ENCODE data around the gene CABCOCO1. TPM values are rescaled to one million over a fixed set of nuclear protein-coding genes. Genes with fewer than 3 reads are reported as not detected.

The CABCOCO1 gene
- total RNA-seq, 3 donors from 2014 or later = not detected

DNA sequence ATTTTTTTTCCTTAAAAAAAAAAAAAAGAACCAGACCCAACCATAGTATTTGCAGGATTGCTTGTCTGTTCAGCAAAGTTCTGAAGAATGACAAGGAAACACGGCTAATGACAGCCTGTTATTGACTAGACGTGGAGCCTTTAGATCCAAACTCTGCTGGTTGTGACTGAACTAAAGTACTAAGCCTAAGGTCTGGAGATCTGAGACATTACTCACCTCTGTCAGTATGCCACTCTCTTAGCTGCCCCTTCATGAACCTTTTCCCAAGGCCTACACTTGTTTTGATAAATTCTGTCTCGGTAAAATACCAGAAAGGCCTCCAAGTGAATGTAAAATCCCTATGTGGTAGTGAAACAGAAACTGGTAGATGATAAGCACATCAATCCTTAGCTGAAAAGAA lies 101.0 kb downstream of the CABCOCO1 start:
- no peak overlapping the region for H3K4me3 Mint-ChIP-seq
- no peaks in the 10 kb centered on the region for H3K27me3 Mint-ChIP-seq (ENCODE audit: low read depth)
- peaks cover 16% of the 10 kb centered on the region for H3K4me1 Mint-ChIP-seq (ENCODE audit: low read depth)
- no peaks in the 10 kb centered on the region for H3K9me3 Mint-ChIP-seq
- ATAC-seq (no peak), DNase-seq (no peak)
- no peaks in the 10 kb centered on the region for H3K36me3 Mint-ChIP-seq (ENCODE audit: insufficient read depth)

GRCh38 chr10:61764486-61764885 lies 101.8 kb downstream of the CABCOCO1 start:
- no peak for DNase-seq
- Mint-ChIP-seq H3K4me3 (no peak overlapping the region), H3K4me1 (ENCODE audit: low read depth) (peaks cover 16% of the 10 kb centered on the region), H3K9me3 (no peaks in the 10 kb centered on the region), H3K27me3 (ENCODE audit: low read depth) (no peaks in the 10 kb centered on the region), H3K36me3 (ENCODE audit: insufficient read depth) (no peaks in the 10 kb centered on the region)
- ATAC-seq = no peak

- Mint-ChIP-seq H3K27me3 (ENCODE audit: low read depth) (no peaks in the 10 kb centered on the region), H3K9me3 (no peaks in the 10 kb centered on the region), H3K4me3 (no peak overlapping the region), H3K4me1 (ENCODE audit: low read depth) (peaks cover 16% of the 10 kb centered on the region), H3K36me3 (ENCODE audit: insufficient read depth) (no peaks in the 10 kb centered on the region)
- DNase-seq (no peak), ATAC-seq (no peak)
These were observed 102.7 kb downstream of the CABCOCO1 start for GRCh38 chr10:61765176-61766087.

- Mint-ChIP-seq H3K9me3 (no peaks in the 10 kb centered on the region), H3K4me3 (no peak overlapping the region), H3K4me1 (ENCODE audit: low read depth) (peaks cover 14% of the 10 kb centered on the region), H3K36me3 (ENCODE audit: insufficient read depth) (no peaks in the 10 kb centered on the region), H3K27me3 (ENCODE audit: low read depth) (no peaks in the 10 kb centered on the region)
- no peak for ATAC-seq
- no peak for DNase-seq
These were observed 104.2 kb downstream of the CABCOCO1 start for GRCh38 chr10:61766927-61767326.

DNA sequence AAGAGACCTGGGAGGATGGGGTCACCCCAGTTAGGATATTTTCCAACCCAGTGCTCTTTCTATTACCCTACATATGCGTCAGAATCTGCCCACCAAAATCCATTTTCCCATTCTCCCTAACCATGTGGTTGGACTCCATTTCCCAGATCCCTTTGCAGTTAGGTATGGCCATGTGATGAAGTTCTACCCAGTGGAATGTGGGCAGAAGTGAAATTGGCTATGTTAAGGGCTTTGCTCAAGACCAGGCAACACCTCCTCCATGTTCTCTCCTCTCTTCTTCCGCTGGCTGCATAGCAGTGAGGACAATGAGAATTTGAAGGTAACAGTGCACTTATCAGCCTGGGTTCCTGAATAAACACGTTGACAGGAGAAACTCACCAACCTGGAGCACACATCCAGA lies 111.3 kb downstream of the CABCOCO1 start:
- no peak overlapping the region for H3K4me3 Mint-ChIP-seq
- no peaks in the 10 kb centered on the region for H3K27me3 Mint-ChIP-seq (ENCODE audit: low read depth)
- H3K36me3 Mint-ChIP-seq (ENCODE audit: insufficient read depth) = no peaks in the 10 kb centered on the region
- H3K9me3 Mint-ChIP-seq = no peaks in the 10 kb centered on the region
- DNase-seq (no peak), ATAC-seq (no peak)
- no peaks in the 10 kb centered on the region for H3K4me1 Mint-ChIP-seq (ENCODE audit: low read depth)

DNA sequence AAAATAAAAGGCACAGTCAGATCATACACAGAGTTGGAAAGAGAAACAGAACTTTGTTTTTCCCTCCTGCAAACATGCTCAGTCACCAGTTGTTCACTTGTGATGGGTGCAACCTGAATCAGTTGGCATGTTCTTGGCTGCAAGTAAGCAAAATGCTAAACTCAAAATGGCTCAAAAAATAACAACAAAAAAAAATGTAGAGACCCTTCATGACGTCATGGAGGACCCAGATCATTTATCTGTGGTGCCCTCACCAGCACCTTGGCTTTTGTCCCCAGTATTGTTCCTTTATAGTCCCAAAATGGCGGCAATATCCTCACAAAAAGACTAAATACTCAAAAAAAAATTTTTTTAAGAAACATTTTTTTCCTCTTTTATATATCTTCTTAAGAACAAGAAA lies 112.4 kb downstream of the CABCOCO1 start:
- no peak overlapping the region for H3K4me3 Mint-ChIP-seq
- no peak for ATAC-seq
- no peaks in the 10 kb centered on the region for H3K9me3 Mint-ChIP-seq
- peaks cover 4% of the 10 kb centered on the region for H3K4me1 Mint-ChIP-seq (ENCODE audit: low read depth)
- DNase-seq = no peak
- no peaks in the 10 kb centered on the region for H3K36me3 Mint-ChIP-seq (ENCODE audit: insufficient read depth)
- no peaks in the 10 kb centered on the region for H3K27me3 Mint-ChIP-seq (ENCODE audit: low read depth)

GRCh38 chr10:61776615-61777266 lies 114.0 kb downstream of the CABCOCO1 start:
- ATAC-seq = no peak

DNA sequence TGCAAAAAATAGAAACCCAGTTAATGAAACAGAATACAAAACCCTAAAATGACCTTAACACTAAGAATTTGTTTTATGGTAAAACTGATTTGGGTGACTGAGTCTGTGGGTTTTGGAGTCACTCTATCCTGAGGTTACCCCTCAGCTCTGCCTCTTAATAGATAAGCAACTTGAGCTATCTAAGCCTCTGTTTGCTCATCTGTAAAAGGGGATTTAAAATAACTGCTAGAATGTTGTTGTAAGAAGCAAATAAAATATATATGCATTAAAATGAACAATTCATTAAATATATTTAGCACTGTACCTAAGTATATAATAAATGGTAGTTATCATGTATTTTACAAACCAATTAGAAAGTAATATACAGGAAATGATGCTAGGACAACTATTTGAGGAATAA lies 115.4 kb downstream of the CABCOCO1 start:
- Mint-ChIP-seq H3K9me3 (no peaks in the 10 kb centered on the region), H3K4me3 (no peak overlapping the region), H3K36me3 (ENCODE audit: insufficient read depth) (no peaks in the 10 kb centered on the region), H3K27me3 (ENCODE audit: low read depth) (no peaks in the 10 kb centered on the region), H3K4me1 (ENCODE audit: low read depth) (peaks cover 8% of the 10 kb centered on the region)
- ATAC-seq = no peak
- DNase-seq = no peak

More at GRCh38 chr10:61776615-61777266, 114.0 kb downstream of the CABCOCO1 start:
- Mint-ChIP-seq H3K9me3 (no peaks in the 10 kb centered on the region), H3K4me3 (no peak overlapping the region), H3K27me3 (ENCODE audit: low read depth) (no peaks in the 10 kb centered on the region), H3K36me3 (ENCODE audit: insufficient read depth) (no peaks in the 10 kb centered on the region), H3K4me1 (ENCODE audit: low read depth) (peaks cover 8% of the 10 kb centered on the region)
- no peak for DNase-seq

GRCh38 chr10:61779276-61779675 lies 116.5 kb downstream of the CABCOCO1 start:
- Mint-ChIP-seq H3K4me3 (no peak overlapping the region), H3K4me1 (ENCODE audit: low read depth) (peaks cover 10% of the 10 kb centered on the region), H3K36me3 (ENCODE audit: insufficient read depth) (no peaks in the 10 kb centered on the region), H3K9me3 (no peaks in the 10 kb centered on the region), H3K27me3 (ENCODE audit: low read depth) (no peaks in the 10 kb centered on the region)
- no peak for ATAC-seq
- no peak for DNase-seq

DNA sequence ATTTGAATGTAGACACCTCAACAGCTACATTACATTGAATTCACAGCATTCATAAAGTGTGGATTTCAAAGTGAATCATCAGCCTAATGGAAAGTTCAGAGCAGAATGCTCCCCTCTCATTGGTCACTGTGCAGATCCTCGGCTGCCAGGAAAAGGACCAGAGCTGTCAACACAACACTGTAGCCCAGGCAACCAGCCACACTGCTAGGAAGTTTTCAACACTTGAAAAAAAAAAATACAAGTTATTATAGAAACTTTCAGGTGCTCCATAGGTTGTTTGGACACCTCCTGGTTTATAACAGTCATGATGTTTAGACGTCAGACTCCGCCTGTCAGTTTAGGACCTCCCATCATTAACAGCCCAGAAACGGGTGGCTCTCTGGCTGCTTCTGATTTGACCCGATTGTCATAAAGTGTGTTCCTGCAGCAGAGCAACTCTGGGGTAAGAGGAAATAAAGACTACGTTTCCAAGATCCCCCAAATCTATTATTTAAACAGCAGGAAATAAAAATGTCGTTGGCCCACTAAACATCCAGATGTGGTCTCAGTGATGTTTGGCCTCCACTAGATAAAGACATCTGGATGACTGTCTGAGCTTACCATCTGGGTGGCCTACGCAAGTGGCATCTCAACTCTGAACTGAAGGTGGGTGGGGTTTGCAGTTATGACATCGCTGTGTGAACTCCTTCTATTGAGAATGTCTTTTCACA lies 117.4 kb downstream of the CABCOCO1 start:
- ATAC-seq (peak; percentile 53 to 57), DNase-seq (no peak)
- H3K9me3 Mint-ChIP-seq = no peaks in the 10 kb centered on the region
- H3K36me3 Mint-ChIP-seq (ENCODE audit: insufficient read depth) = no peaks in the 10 kb centered on the region
- no peak overlapping the region for H3K4me3 Mint-ChIP-seq
- H3K27me3 Mint-ChIP-seq (ENCODE audit: low read depth) = no peaks in the 10 kb centered on the region
- H3K4me1 Mint-ChIP-seq (ENCODE audit: low read depth) = peaks cover 17% of the 10 kb centered on the region

GRCh38 chr10:61780732-61781131 lies 118.0 kb downstream of the CABCOCO1 start:
- no peaks in the 10 kb centered on the region for H3K36me3 Mint-ChIP-seq (ENCODE audit: insufficient read depth)
- H3K9me3 Mint-ChIP-seq = no peaks in the 10 kb centered on the region
- no peaks in the 10 kb centered on the region for H3K27me3 Mint-ChIP-seq (ENCODE audit: low read depth)
- DNase-seq = no peak
- peaks cover 23% of the 10 kb centered on the region for H3K4me1 Mint-ChIP-seq (ENCODE audit: low read depth)
- H3K4me3 Mint-ChIP-seq = no peak overlapping the region
- no peak for ATAC-seq

GRCh38 chr10:61781969-61782403 lies 119.3 kb downstream of the CABCOCO1 start:
- Mint-ChIP-seq H3K4me1 (ENCODE audit: low read depth) (peaks cover 34% of the 10 kb centered on the region), H3K4me3 (no peak overlapping the region), H3K9me3 (no peaks in the 10 kb centered on the region), H3K27me3 (ENCODE audit: low read depth) (no peaks in the 10 kb centered on the region), H3K36me3 (ENCODE audit: insufficient read depth) (no peaks in the 10 kb centered on the region)
- ATAC-seq (peak; percentile 42 to 48), DNase-seq (no peak)

GRCh38 chr10:61784354-61785133 lies 121.8 kb downstream of the CABCOCO1 start:
- no peak for DNase-seq
- Mint-ChIP-seq H3K9me3 (no peaks in the 10 kb centered on the region), H3K27me3 (ENCODE audit: low read depth) (no peaks in the 10 kb centered on the region)

More at GRCh38 chr10:61784354-61785133, 121.8 kb downstream of the CABCOCO1 start:
- Mint-ChIP-seq H3K36me3 (ENCODE audit: insufficient read depth) (no peaks in the 10 kb centered on the region), H3K4me1 (ENCODE audit: low read depth) (peaks cover 39% of the 10 kb centered on the region), H3K4me3 (no peak overlapping the region)
- ATAC-seq = peak; percentile 63 to 70

Measured in activated T-cell treated with anti-CD3 and anti-CD28 coated beads, Interleukin-2, amount 50 U/mL, for 4 hours (primary cell).